RWPE2 (cell line): Measurements from ENCODE around the gene A1CF.

Source experiments
- ATAC-seq: fragments of 200-7000 bp; cut with Tn5 transposase; 3 replicates; pipeline ENCODE4 v1.9.1; 2021; ENCODE audit warnings: low read depth
- DNase-seq: peaks from one replicate; pipeline ENCODE4 v3.0.0-alpha.2; 2020; ENCODE audit warnings: low spot score
- H3K27ac ChIP-seq: fragments of 450-650 bp; 2 replicates; pipeline ENCODE4 v1.5.1; 2017; ENCODE audit warnings: mild to moderate bottlenecking; ENCODE audit not compliant: poor library complexity, severe bottlenecking
- H3K27me3 ChIP-seq: fragments of 250-450 bp; sonication (Bioruptor Pico); 2 replicates; pipeline ENCODE4 v1.5.1; 2021; ENCODE audit warnings: mild to moderate bottlenecking, moderate library complexity; ENCODE audit not compliant: insufficient read depth, poor library complexity, severe bottlenecking
- H3K36me3 ChIP-seq: fragments of 250-450 bp; sonication (Bioruptor Pico); 2 replicates; pipeline ENCODE4 v1.5.1; 2020; ENCODE audit warnings: low read depth, mild to moderate bottlenecking, moderate library complexity
- H3K4me1 ChIP-seq: fragments of 250-450 bp; sonication (Bioruptor Pico); 2 replicates; pipeline ENCODE4 v1.5.1; 2021; ENCODE audit warnings: mild to moderate bottlenecking, moderate library complexity; ENCODE audit not compliant: insufficient read depth, poor library complexity, severe bottlenecking
- H3K4me3 ChIP-seq: fragments of 250-450 bp; sonication (Bioruptor Pico); 2 replicates; pipeline ENCODE4 v1.5.1; 2021; ENCODE audit warnings: mild to moderate bottlenecking, moderate library complexity; ENCODE audit not compliant: severe bottlenecking
- H3K9me3 ChIP-seq: fragments of 250-450 bp; sonication (Bioruptor Pico); 2 replicates; pipeline ENCODE4 v1.5.1; 2021; ENCODE audit warnings: mild to moderate bottlenecking, moderate library complexity; ENCODE audit not compliant: severe bottlenecking
- TF ChIP-seq, protein P1 (sequence below): fragments of 450-650 bp; IDR thresholded peaks from one replicate; pipeline ENCODE4 v1.5.1; 2017; ENCODE audit warnings: mild to moderate bottlenecking, moderate library complexity; ENCODE audit not compliant: poor library complexity, severe bottlenecking

A1CF gene

DNA sequence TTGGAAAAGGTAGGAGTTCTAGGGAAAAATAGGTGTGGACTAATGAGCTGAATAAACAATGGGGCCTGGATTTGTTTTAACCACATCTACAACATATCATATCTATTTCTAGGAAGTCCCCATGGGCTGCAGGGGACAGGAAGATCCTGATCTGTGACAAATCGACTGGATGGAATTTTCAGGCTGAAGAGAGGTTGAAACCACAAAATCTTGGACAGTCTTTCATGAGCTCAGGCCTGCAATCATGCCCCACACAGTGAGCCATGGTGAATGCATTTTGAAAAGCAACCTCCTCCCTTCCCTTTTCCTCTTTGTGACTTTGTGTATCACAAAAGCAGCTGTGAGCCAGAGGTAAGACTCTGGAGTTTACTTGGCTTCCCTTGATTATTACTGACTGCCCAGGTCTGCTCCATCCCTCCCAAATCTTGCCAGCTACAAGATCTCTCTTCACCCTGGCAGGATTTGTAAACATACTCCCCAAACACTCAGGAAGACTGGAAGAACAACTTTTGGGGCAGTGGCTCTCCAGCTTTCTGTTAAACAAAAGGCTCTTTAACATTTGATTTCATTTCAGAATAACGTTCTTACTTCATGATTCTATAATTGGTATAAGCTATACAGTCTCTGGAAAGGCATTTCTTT, 79.3 kb downstream of the A1CF start:
- Histone ChIP-seq H3K9me3 (no peaks in the 10 kb centered on the region), H3K36me3 (no peaks in the 10 kb centered on the region), H3K27me3 (no peaks in the 10 kb centered on the region), H3K4me3 (no peak overlapping the region), H3K4me1 (no peaks in the 10 kb centered on the region), H3K27ac (no peak overlapping the region)
- TF ChIP-seq, protein P1, sequence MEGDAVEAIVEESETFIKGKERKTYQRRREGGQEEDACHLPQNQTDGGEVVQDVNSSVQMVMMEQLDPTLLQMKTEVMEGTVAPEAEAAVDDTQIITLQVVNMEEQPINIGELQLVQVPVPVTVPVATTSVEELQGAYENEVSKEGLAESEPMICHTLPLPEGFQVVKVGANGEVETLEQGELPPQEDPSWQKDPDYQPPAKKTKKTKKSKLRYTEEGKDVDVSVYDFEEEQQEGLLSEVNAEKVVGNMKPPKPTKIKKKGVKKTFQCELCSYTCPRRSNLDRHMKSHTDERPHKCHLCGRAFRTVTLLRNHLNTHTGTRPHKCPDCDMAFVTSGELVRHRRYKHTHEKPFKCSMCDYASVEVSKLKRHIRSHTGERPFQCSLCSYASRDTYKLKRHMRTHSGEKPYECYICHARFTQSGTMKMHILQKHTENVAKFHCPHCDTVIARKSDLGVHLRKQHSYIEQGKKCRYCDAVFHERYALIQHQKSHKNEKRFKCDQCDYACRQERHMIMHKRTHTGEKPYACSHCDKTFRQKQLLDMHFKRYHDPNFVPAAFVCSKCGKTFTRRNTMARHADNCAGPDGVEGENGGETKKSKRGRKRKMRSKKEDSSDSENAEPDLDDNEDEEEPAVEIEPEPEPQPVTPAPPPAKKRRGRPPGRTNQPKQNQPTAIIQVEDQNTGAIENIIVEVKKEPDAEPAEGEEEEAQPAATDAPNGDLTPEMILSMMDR = no peak
- ATAC-seq (no peak), DNase-seq (no peak)

DNA sequence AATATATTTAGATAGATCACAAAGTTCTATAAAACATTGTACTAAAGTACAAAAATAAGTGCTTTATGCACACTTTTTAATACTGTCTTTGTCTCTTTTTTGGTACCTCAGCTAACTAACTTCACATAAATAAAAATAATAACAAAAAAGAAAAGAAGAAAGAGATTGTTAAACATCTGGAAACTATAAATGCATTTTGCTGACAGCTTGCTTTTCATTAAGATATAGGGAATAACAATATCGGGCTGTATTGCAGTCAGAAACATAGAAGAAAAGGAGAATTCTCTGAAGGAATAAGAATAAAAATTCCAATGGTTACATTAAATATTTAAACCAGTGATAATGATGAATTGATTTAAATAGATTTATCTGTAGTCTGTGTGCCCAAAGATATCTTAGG, 85.8 kb downstream of the A1CF start:
- Histone ChIP-seq H3K27me3 (no peaks in the 10 kb centered on the region), H3K4me3 (no peak overlapping the region), H3K4me1 (no peaks in the 10 kb centered on the region), H3K9me3 (no peaks in the 10 kb centered on the region), H3K36me3 (no peaks in the 10 kb centered on the region), H3K27ac (no peak overlapping the region)
- DNase-seq = no peak
- ATAC-seq = no peak
- TF ChIP-seq, protein P1 = no peak

DNA sequence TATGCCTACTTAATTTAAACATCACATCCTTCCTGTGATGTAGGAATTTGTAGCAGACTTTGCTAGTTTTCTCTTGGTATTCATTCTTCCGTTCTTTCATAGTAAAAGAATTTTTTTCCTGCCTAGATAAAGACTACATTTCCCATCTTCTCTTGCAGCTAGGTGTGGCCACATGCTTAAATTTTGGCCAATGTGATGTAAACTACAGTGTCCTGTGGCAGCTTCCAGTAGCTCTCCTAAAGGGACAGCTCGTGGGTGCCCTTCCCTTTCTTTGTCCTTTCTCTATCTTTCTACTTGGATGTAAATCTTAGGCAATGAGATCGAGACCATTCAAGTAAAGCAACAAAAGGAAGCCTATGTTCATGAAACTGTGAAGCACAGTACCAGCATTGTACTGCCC, 87.1 kb downstream of the A1CF start:
- no peaks in the 10 kb centered on the region for H3K27me3 ChIP-seq
- no peaks in the 10 kb centered on the region for H3K36me3 ChIP-seq
- H3K9me3 ChIP-seq = no peaks in the 10 kb centered on the region
- TF ChIP-seq, protein P1 = no peak
- ATAC-seq (no peak), DNase-seq (no peak)
- H3K27ac ChIP-seq = no peak overlapping the region
- no peak overlapping the region for H3K4me3 ChIP-seq
- H3K4me1 ChIP-seq = no peaks in the 10 kb centered on the region

DNA sequence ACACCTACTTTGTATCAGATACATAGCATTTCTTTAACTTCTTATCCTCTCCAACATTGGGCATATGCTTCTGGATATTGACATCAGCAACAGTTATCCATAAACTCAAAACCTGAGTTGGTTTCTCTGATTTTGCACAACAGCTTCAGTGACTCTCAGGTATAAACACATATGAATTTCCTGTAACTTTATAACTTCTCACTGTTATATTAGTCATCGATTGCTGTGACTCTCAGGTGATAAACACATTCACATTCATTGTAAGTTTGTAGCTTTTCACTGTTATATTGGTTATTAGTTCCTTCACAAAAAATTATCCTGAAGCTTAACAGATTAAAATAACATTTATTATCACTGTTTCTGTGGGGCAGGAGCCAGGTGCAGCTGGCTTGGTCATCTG, 88.7 kb downstream of the A1CF start:
- ATAC-seq (no peak), DNase-seq (no peak)
- no peak overlapping the region for H3K4me3 ChIP-seq
- H3K27me3 ChIP-seq = no peaks in the 10 kb centered on the region
- H3K4me1 ChIP-seq = no peaks in the 10 kb centered on the region
- TF ChIP-seq, protein P1 = no peak
- no peak overlapping the region for H3K27ac ChIP-seq
- no peaks in the 10 kb centered on the region for H3K9me3 ChIP-seq
- H3K36me3 ChIP-seq = no peaks in the 10 kb centered on the region

DNA sequence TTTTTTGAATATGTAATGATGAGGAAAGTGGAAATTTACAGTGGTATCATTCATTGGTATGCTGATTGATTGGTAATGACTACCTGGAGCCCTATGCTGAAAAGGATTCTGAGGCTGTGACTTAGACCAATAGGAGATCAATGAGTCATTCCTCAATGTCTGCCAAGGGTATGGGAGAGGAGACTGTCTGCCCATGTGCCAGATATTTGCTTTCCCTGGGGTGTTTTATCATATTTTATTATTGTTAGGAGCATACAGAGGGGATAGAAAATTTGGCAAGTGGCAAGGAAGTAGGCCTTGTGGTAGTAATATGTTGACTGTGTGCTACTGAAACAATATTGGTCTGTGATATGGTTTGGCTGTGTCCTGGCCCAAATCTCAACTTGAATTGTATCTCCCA, 90.9 kb downstream of the A1CF start:
- no peaks in the 10 kb centered on the region for H3K36me3 ChIP-seq
- DNase-seq = no peak
- no peaks in the 10 kb centered on the region for H3K9me3 ChIP-seq
- no peak overlapping the region for H3K27ac ChIP-seq
- ATAC-seq = no peak
- H3K27me3 ChIP-seq = no peaks in the 10 kb centered on the region
- H3K4me3 ChIP-seq = no peak overlapping the region
- H3K4me1 ChIP-seq = no peaks in the 10 kb centered on the region
- TF ChIP-seq, protein P1 = no peak
